Mononuclear cell (primary cell): ENCODE results near the gene GCK. TPM values are rescaled to one million over a fixed set of nuclear protein-coding genes. Genes with fewer than 3 reads are reported as not detected.

ENCODE experiments used
- H3K27me3 ChIP-seq: 2 replicates; pipeline ENCODE4 v1.6.0; 2011; ENCODE audit warnings: low read length, control low read depth; ENCODE audit not compliant: insufficient read depth
- H3K4me1 ChIP-seq: 2 replicates; pipeline ENCODE4 v1.5.1; 2011; ENCODE audit warnings: mild to moderate bottlenecking, low read length, control low read depth; ENCODE audit not compliant: insufficient read depth
- H3K4me3 ChIP-seq: 2 replicates; pipeline ENCODE4 v1.5.1; 2011; ENCODE audit warnings: mild to moderate bottlenecking, low read length, moderate library complexity
- H3K9me3 ChIP-seq: 2 replicates; pipeline ENCODE4 v1.5.1; 2011; ENCODE audit warnings: low read depth, mild to moderate bottlenecking, control low read depth, low read length
- total RNA-seq: library from RNA; depleted of rRNA; stranded (reverse); fragments of >200 nt; gene quantifications from one replicate; pipeline ENCODE4 v1.2.3, GENCODE V29; 2012

GCK gene
- 0.21 TPM for total RNA-seq

GRCh38 chr7:44189286-44189992 lies at the start of gene GCK:
TSS of gene GCK (minus strand) at chr7:44189439. CDS start at chr7:44188953, 486 bp downstream.
- Histone ChIP-seq H3K9me3 (no peaks in the 10 kb centered on the region), H3K27me3 (no peaks in the 10 kb centered on the region), H3K4me3 (no peak within 1 kb of the TSS), H3K4me1 (no peaks in the 10 kb centered on the region)

GRCh38 chr7:44238116-44238695 lies 49.0 kb upstream of the GCK start:
- H3K4me3 ChIP-seq, result no peak overlapping the region
- no peaks in the 10 kb centered on the region for H3K27me3 ChIP-seq
- no peaks in the 10 kb centered on the region for H3K4me1 ChIP-seq
- H3K9me3 ChIP-seq, result no peaks in the 10 kb centered on the region

GRCh38 chr7:44237696-44238095 lies 48.5 kb upstream of the GCK start:
- Histone ChIP-seq H3K4me1 (no peaks in the 10 kb centered on the region), H3K9me3 (no peaks in the 10 kb centered on the region), H3K4me3 (no peak overlapping the region), H3K27me3 (no peaks in the 10 kb centered on the region)

GRCh38 chr7:44236333-44236728 lies 47.1 kb upstream of the GCK start:
- Histone ChIP-seq H3K9me3 (no peaks in the 10 kb centered on the region), H3K27me3 (no peaks in the 10 kb centered on the region), H3K4me1 (no peaks in the 10 kb centered on the region), H3K4me3 (no peak overlapping the region)

- no peak overlapping the region for H3K4me3 ChIP-seq
- no peaks in the 10 kb centered on the region for H3K4me1 ChIP-seq
- H3K9me3 ChIP-seq, result no peaks in the 10 kb centered on the region
- H3K27me3 ChIP-seq, result no peaks in the 10 kb centered on the region
Observed at GRCh38 chr7:44235582-44236332, 46.5 kb upstream of the GCK start.

- Histone ChIP-seq H3K9me3 (no peaks in the 10 kb centered on the region), H3K27me3 (no peaks in the 10 kb centered on the region), H3K4me3 (no peak overlapping the region), H3K4me1 (no peaks in the 10 kb centered on the region)
Observed at GRCh38 chr7:44235066-44235465, 45.8 kb upstream of the GCK start.

GRCh38 chr7:44232901-44233715 lies 43.9 kb upstream of the GCK start:
- Histone ChIP-seq H3K4me3 (no peak overlapping the region), H3K27me3 (no peaks in the 10 kb centered on the region), H3K4me1 (no peaks in the 10 kb centered on the region), H3K9me3 (no peaks in the 10 kb centered on the region)

GRCh38 chr7:44232396-44232795 lies 43.2 kb upstream of the GCK start:
- H3K4me1 ChIP-seq, result no peaks in the 10 kb centered on the region
- H3K27me3 ChIP-seq, result no peaks in the 10 kb centered on the region
- H3K4me3 ChIP-seq, result no peak overlapping the region
- no peaks in the 10 kb centered on the region for H3K9me3 ChIP-seq

- no peak overlapping the region for H3K4me3 ChIP-seq
- H3K4me1 ChIP-seq, result no peaks in the 10 kb centered on the region
- H3K27me3 ChIP-seq, result no peaks in the 10 kb centered on the region
- no peaks in the 10 kb centered on the region for H3K9me3 ChIP-seq
Observed at GRCh38 chr7:44231088-44231487, 41.8 kb upstream of the GCK start.

GRCh38 chr7:44230286-44230685 lies 41.0 kb upstream of the GCK start:
- H3K4me3 ChIP-seq, result no peak overlapping the region
- no peaks in the 10 kb centered on the region for H3K9me3 ChIP-seq
- no peaks in the 10 kb centered on the region for H3K4me1 ChIP-seq
- no peaks in the 10 kb centered on the region for H3K27me3 ChIP-seq

- Histone ChIP-seq H3K4me1 (no peaks in the 10 kb centered on the region), H3K9me3 (no peaks in the 10 kb centered on the region), H3K27me3 (no peaks in the 10 kb centered on the region), H3K4me3 (no peak overlapping the region)
Observed at GRCh38 chr7:44229546-44230105, 40.4 kb upstream of the GCK start.

GRCh38 chr7:44228571-44229350 lies 39.5 kb upstream of the GCK start:
- H3K27me3 ChIP-seq, result no peaks in the 10 kb centered on the region
- no peaks in the 10 kb centered on the region for H3K9me3 ChIP-seq
- no peaks in the 10 kb centered on the region for H3K4me1 ChIP-seq
- no peak overlapping the region for H3K4me3 ChIP-seq

GRCh38 chr7:44227911-44228310 lies 38.7 kb upstream of the GCK start:
- Histone ChIP-seq H3K9me3 (no peaks in the 10 kb centered on the region), H3K4me1 (no peaks in the 10 kb centered on the region), H3K27me3 (no peaks in the 10 kb centered on the region), H3K4me3 (no peak overlapping the region)

GRCh38 chr7:44226396-44226753 lies 37.1 kb upstream of the GCK start:
- no peaks in the 10 kb centered on the region for H3K4me1 ChIP-seq
- H3K9me3 ChIP-seq, result no peaks in the 10 kb centered on the region
- no peaks in the 10 kb centered on the region for H3K27me3 ChIP-seq
- no peak overlapping the region for H3K4me3 ChIP-seq
